H1 (cell line): ENCODE measurements around the gene SMC2. TPM values are rescaled to one million over a fixed set of nuclear protein-coding genes. Genes with fewer than 3 reads are reported as not detected.

ENCODE experiments used
- CTCF ChIA-PET: fragments of 300-600 bp; sonication (Branson Sonifier 250); formaldehyde crosslinking; loops from one replicate; lab custom pipeline; 2021; ENCODE audit not compliant: partially characterized antibody; lab: Charles Lee
- POLR2A ChIA-PET: fragments of 300-600 bp; sonication (Branson Sonifier 250); formaldehyde crosslinking; loops from one replicate; lab custom pipeline; 2021; ENCODE audit warnings: inconsistent platforms; ENCODE audit not compliant: partially characterized antibody; lab: Charles Lee
- DNase-seq, 2 experiments: peaks; one replicate each; pipeline versions ENCODE4 v3.0.0 to v3.0.0-alpha.2; 2010 to 2022; ENCODE audit warnings: low spot score in 2 of 2, low read depth in 1 of 2, mixed read lengths in 1 of 2
- FAIRE-seq: peaks from 2 replicates; lab custom pipeline; 2011; peaks lifted over from hg19 to GRCh38; lab: Jason Lieb, UNC
- H2AFZ ChIP-seq: 2 replicates; pipeline ENCODE4 v1.8.1; 2012; ENCODE audit warnings: low read length, inconsistent platforms
- H2AK5ac ChIP-seq: 2 replicates; pipeline ENCODE4 v1.6.1; 2013; ENCODE audit warnings: low read depth, low read length
- H2BK120ac ChIP-seq: replicated peaks from 2 replicates; pipeline ENCODE3; 2013; ENCODE audit warnings: low read depth, low read length, inconsistent platforms
- H2BK12ac ChIP-seq: 2 replicates; pipeline ENCODE4 v1.6.1; 2013; ENCODE audit warnings: low read depth, low read length
- H2BK15ac ChIP-seq: 2 replicates; pipeline ENCODE4 v1.6.1; 2013; ENCODE audit warnings: low read length
- H2BK20ac ChIP-seq: 2 replicates; pipeline ENCODE4 v1.6.1; 2013; ENCODE audit warnings: low read length
- H2BK5ac ChIP-seq: 2 replicates; pipeline ENCODE4 v1.6.1; 2013; ENCODE audit warnings: low read depth, low read length
- H3K14ac ChIP-seq: 2 replicates; pipeline ENCODE4 v1.6.1; 2013; ENCODE audit warnings: inconsistent platforms; ENCODE audit not compliant: insufficient read length
- H3K18ac ChIP-seq: 2 replicates; pipeline ENCODE4 v1.6.1; 2013; ENCODE audit warnings: low read length; ENCODE audit errors: extremely low read depth
- H3K23ac ChIP-seq: 2 replicates; pipeline ENCODE4 v1.6.1; 2013; ENCODE audit warnings: inconsistent platforms; ENCODE audit not compliant: insufficient read length
- H3K23me2 ChIP-seq: 2 replicates; pipeline ENCODE4 v1.6.1; 2013; ENCODE audit warnings: low read depth, low read length
- H3K27ac ChIP-seq: 2 replicates; pipeline ENCODE4 v1.6.1; 2011; ENCODE audit warnings: low read depth, low read length, inconsistent platforms
- H3K27me3 ChIP-seq, 4 experiments: replicated peaks in 1 of 4; 1 replicate in 1 of 4; 2 replicates in 3 of 4; pipeline versions ENCODE4 v1.6.1 to v1.8.1; 2011 to 2013; ENCODE audit warnings: low read length in 3 of 4, mild to moderate bottlenecking in 3 of 4, inconsistent platforms in 2 of 4, mixed read lengths in 2 of 4, moderate library complexity in 1 of 4; ENCODE audit not compliant: control insufficient read depth in 3 of 4, insufficient read depth in 3 of 4; ENCODE audit errors: extremely low read depth in 1 of 4
- H3K36me3 ChIP-seq, 4 experiments: 2 replicates each; pipeline versions ENCODE4 v1.6.1 to v1.8.1; 2011 to 2013; ENCODE audit warnings: mild to moderate bottlenecking in 4 of 4, low read length in 3 of 4, moderate library complexity in 2 of 4, control low read depth in 1 of 4, inconsistent platforms in 1 of 4; ENCODE audit not compliant: insufficient read depth in 4 of 4, control insufficient read depth in 2 of 4
- H3K4ac ChIP-seq: replicated peaks from 2 replicates; pipeline ENCODE3; 2013; ENCODE audit warnings: low read length, low read depth, mixed read lengths, inconsistent platforms; ENCODE audit not compliant: insufficient read length
- H3K4me1 ChIP-seq, 4 experiments: replicated peaks in 1 of 4; 1 replicate in 1 of 4; 2 replicates in 3 of 4; pipeline versions ENCODE4 v1.6.1 to v1.8.1; 2011 to 2013; ENCODE audit warnings: low read length in 3 of 4, inconsistent platforms in 2 of 4, mixed read lengths in 1 of 4; ENCODE audit not compliant: insufficient read depth in 4 of 4, control insufficient read depth in 3 of 4
- H3K4me2 ChIP-seq, 2 experiments: 2 replicates each; pipeline versions ENCODE4 v1.6.1 to v1.8.1; 2011 to 2013; ENCODE audit warnings: low read depth in 2 of 2, low read length in 2 of 2, control low read depth in 1 of 2, inconsistent platforms in 1 of 2, mild to moderate bottlenecking in 1 of 2; ENCODE audit not compliant: insufficient read depth in 1 of 2
- H3K4me3 ChIP-seq, 4 experiments: fragments of 200-600, 300-600 bp in 1 of 4; sonication (generic), shearing (Covaris generic), sonication (Bioruptor Twin) in 1 of 4; 2 replicates each; pipeline versions ENCODE4 v1.5.1 to v1.8.1; 2011 to 2016; ENCODE audit warnings: low read length in 4 of 4, low read depth in 3 of 4, control low read depth in 2 of 4, inconsistent platforms in 2 of 4, mild to moderate bottlenecking in 2 of 4, mixed read lengths in 1 of 4, moderate library complexity in 1 of 4; ENCODE audit not compliant: insufficient read depth in 2 of 4; ENCODE audit errors: extremely low read depth in 1 of 4
- H3K56ac ChIP-seq: replicated peaks from 2 replicates; pipeline ENCODE3; 2013; ENCODE audit warnings: low read depth, mild to moderate bottlenecking, mixed read lengths, low read length, inconsistent platforms; ENCODE audit not compliant: insufficient read length
- H3K79me1 ChIP-seq: 2 replicates; pipeline ENCODE4 v1.6.1; 2013; ENCODE audit warnings: low read depth, low read length, control low read depth
- H3K79me2 ChIP-seq, 2 experiments: 2 replicates each; pipeline versions ENCODE4 v1.6.1 to v1.8.1; 2012 to 2013; ENCODE audit warnings: low read length in 2 of 2, mild to moderate bottlenecking in 2 of 2, inconsistent platforms in 1 of 2; ENCODE audit not compliant: insufficient read depth in 2 of 2, control insufficient read depth in 1 of 2
- H3K9ac ChIP-seq, 4 experiments: replicated peaks in 1 of 4; 1 replicate in 1 of 4; 2 replicates in 3 of 4; pipeline versions ENCODE4 v1.6.1 to v1.8.1; 2011 to 2013; ENCODE audit warnings: low read depth in 3 of 4, low read length in 3 of 4, control low read depth in 2 of 4, mild to moderate bottlenecking in 2 of 4, moderate library complexity in 2 of 4, inconsistent platforms in 1 of 4; ENCODE audit errors: extremely low read depth in 1 of 4
- H3K9me3 ChIP-seq, 2 experiments: 2 replicates each; pipeline versions ENCODE4 v1.6.1 to v1.8.1; 2012 to 2013; ENCODE audit warnings: mild to moderate bottlenecking in 2 of 2, moderate library complexity in 2 of 2, control low read depth in 1 of 2, inconsistent platforms in 1 of 2, low read depth in 1 of 2, low read length in 1 of 2, mixed read lengths in 1 of 2; ENCODE audit not compliant: insufficient read depth in 2 of 2
- H4K20me1 ChIP-seq, 2 experiments: replicated peaks in 1 of 2; 2 replicates each; pipeline versions ENCODE3 to v1.8.1; 2011 to 2013; ENCODE audit warnings: inconsistent platforms in 2 of 2, low read length in 2 of 2, mild to moderate bottlenecking in 1 of 2; ENCODE audit not compliant: insufficient read depth in 2 of 2, control insufficient read depth in 1 of 2
- H4K5ac ChIP-seq: 2 replicates; pipeline ENCODE4 v1.6.1; 2013; ENCODE audit warnings: low read length, low read depth, mixed read lengths, inconsistent platforms; ENCODE audit not compliant: insufficient read length
- H4K8ac ChIP-seq: 2 replicates; pipeline ENCODE4 v1.8.0; 2013; ENCODE audit warnings: mild to moderate bottlenecking, moderate library complexity, low read length, inconsistent platforms; ENCODE audit not compliant: insufficient read depth; ENCODE audit errors: extremely low read depth
- H4K91ac ChIP-seq: replicated peaks from 2 replicates; pipeline ENCODE3; 2013; ENCODE audit warnings: low read length, mixed read lengths, inconsistent platforms; ENCODE audit not compliant: insufficient read length
- CEBPB ChIP-seq: IDR thresholded peaks from 2 replicates; pipeline ENCODE4 v1.6.1; 2012; ENCODE audit warnings: low read depth, low read length
- E2F6 ChIP-seq: IDR thresholded peaks from 2 replicates; pipeline ENCODE4 v1.6.1; 2012; ENCODE audit warnings: inconsistent platforms
- KDM4A ChIP-seq: IDR thresholded peaks from one replicate; pipeline ENCODE4 v1.7.1; 2012; ENCODE audit warnings: low read depth, mild to moderate bottlenecking, moderate library complexity, low read length, inconsistent platforms; ENCODE audit not compliant: severe bottlenecking
- NRF1 ChIP-seq: IDR thresholded peaks from 2 replicates; pipeline ENCODE4 v1.6.1; 2011; ENCODE audit warnings: mild to moderate bottlenecking, low read depth, low read length, improper control_type of control experiment
- PHF8 ChIP-seq: fragments of 200-600 bp; sonication (generic); conservative IDR thresholded peaks from 2 replicates; pipeline ENCODE4 v1.7.1; 2012; ENCODE audit warnings: low read depth, mild to moderate bottlenecking, inconsistent platforms, low read length, moderate library complexity
- SP4 ChIP-seq: IDR thresholded peaks from 2 replicates; pipeline ENCODE4 v1.6.1; 2012; ENCODE audit warnings: low read length, inconsistent platforms
- TAF7 ChIP-seq: optimal IDR thresholded peaks from 2 replicates; pipeline ENCODE3; 2011; ENCODE audit warnings: low read depth, mild to moderate bottlenecking, inconsistent platforms, low read length, moderate library complexity, borderline replicate concordance
- WGBS, 2 experiments: shearing (Covaris generic) in 1 of 2; methylation state at CpG; one replicate each; pipeline versions ENCODE4 v1.1.6 to v1.1.7; 2013 to 2015; ENCODE audit warnings: low lambda C conversion rate in 2 of 2, mixed read lengths in 2 of 2, inconsistent platforms in 1 of 2, low coverage in 1 of 2, missing lambda C conversion rate in 1 of 2; ENCODE audit not compliant: insufficient replicate concordance in 2 of 2, insufficient coverage in 1 of 2, insufficient read length in 1 of 2; ENCODE audit errors: extremely low coverage in 1 of 2, missing lambda C conversion rate in 1 of 2; 5-methylcytosine and 5-hydroxymethylcytosine counted together
- long read RNA-seq, 2 experiments: library from RNA in 1 of 2; library from capped mRNA in 1 of 2; stranded (forward); transcript quantifications; one replicate each; pipeline ENCODE4 v2.0.0, GENCODE V29; 2021; ENCODE audit warnings: inconsistent platforms in 1 of 2
- polyA minus RNA-seq, 3 experiments: library from RNA; depleted of rRNA, polyadenylated mRNA; stranded (reverse); fragments of >200 nt; gene quantifications; 1 replicate in 2 of 3; 2 replicates in 1 of 3; pipeline ENCODE4 v1.2.3, GENCODE V29; 2011
- polyA plus RNA-seq, 7 experiments: library from polyadenylated mRNA; depleted of rRNA in 3 of 7; stranded (reverse) in 5 of 7; unstranded in 2 of 7; fragments of >200 nt in 5 of 7; fragments of 200-250 nt in 2 of 7; gene quantifications; 1 replicate in 5 of 7; 2 replicates in 1 of 7; 4 replicates in 1 of 7; pipeline versions ENCODE4 v1.2.1 to v1.2.3, GENCODE V29; 2011 to 2013; ENCODE audit warnings: missing spikeins in 2 of 7, mixed read lengths in 2 of 7
- total RNA-seq: library from RNA; stranded (reverse); fragmentation: NEBNext Ultra II Directional; extraction: Animal tissue kit (Norgen Biotek cat#: 25700); gene quantifications from 2 replicates; pipeline ENCODE4 v1.2.1, GENCODE V29; 2021

Gene SMC2
- total RNA-seq (37.7 and 39.8 TPM in 2 replicates), polyA plus RNA-seq (2011; rRNA removed) (4.2 and 7.5 TPM in 2 replicates), polyA minus RNA-seq (2011; rRNA and poly(A)+ RNA removed) (14.6 and 21.4 TPM in 2 replicates)
- 10.7 TPM for polyA plus RNA-seq (2011; cell fraction: cytosol; rRNA removed)
- 4.6 TPM for polyA plus RNA-seq (2011; cell fraction: nucleus; rRNA removed)
- polyA plus RNA-seq (2012, experiment 1 of 2) = 13.9 to 29.8 TPM (median 18.8 TPM) in 4 replicates
- 1.5 TPM for polyA plus RNA-seq (2012, experiment 2 of 2)
- 52.1 TPM for polyA plus RNA-seq (2013, experiment 1 of 2)
- polyA plus RNA-seq (2013, experiment 2 of 2) = 55.1 TPM
- polyA minus RNA-seq (2011; cell fraction: cytosol; rRNA and poly(A)+ RNA removed) = 12.9 TPM
- polyA minus RNA-seq (2011; cell fraction: nucleus; rRNA and poly(A)+ RNA removed) = 16.7 TPM
- long read RNA-seq, experiment 1, full-length matches to known transcripts = 3 of 37 reads
- long read RNA-seq, experiment 1, partial matches to known transcripts = 18 of 37 reads
- long read RNA-seq, experiment 1, other reads (novel, unspliced or antisense) = 16 of 37 reads
- long read RNA-seq, experiment 2, full-length matches to known transcripts = 3 of 65 reads
- long read RNA-seq, experiment 2, partial matches to known transcripts = 38 of 65 reads
- long read RNA-seq, experiment 2, other reads (novel, unspliced or antisense) = 24 of 65 reads

- peaks cover 0 to 49% of the 10 kb centered on the region in 2 experiments; a peak in 3 of 4 replicates for H3K79me2 ChIP-seq
- H4K91ac ChIP-seq = peak within 1 kb of the TSS; percentile 95
- peak within 1 kb of the TSS; percentile 84 to 98 (median 86) for H3K4me3 ChIP-seq
- peaks cover 8% of the 10 kb centered on the region; the same call in 1 of the 2 replicates for H3K23me2 ChIP-seq
- no peaks in the 10 kb centered on the region for H3K9me3 ChIP-seq
- DNase-seq (peak; percentile 58 to 94), FAIRE-seq (no peak)
- H3K18ac ChIP-seq = peak within 1 kb of the TSS; percentile 99
- no peak within 1 kb of the TSS for H2BK20ac ChIP-seq
- peak within 1 kb of the TSS; percentile 98 for H4K5ac ChIP-seq
- H3K27me3 ChIP-seq = no peaks in the 10 kb centered on the region
- H3K4me1 ChIP-seq = peaks cover 0 to 8% (median 2%) of the 10 kb centered on the region in 4 experiments; a peak in 3 of 7 replicates
- H3K4ac ChIP-seq = peak within 1 kb of the TSS; percentile 54
- peak within 1 kb of the TSS; percentile 96 for H2AFZ ChIP-seq
- H3K4me2 ChIP-seq = peak within 1 kb of the TSS; percentile 74 to 85
- peak within 1 kb of the TSS; percentile 85 to 97 (median 94) for H3K9ac ChIP-seq
- 0 out of 2 replicates have a peak, but pooled peaks cover 3% of the 10 kb centered on the region for H3K79me1 ChIP-seq
- H2BK12ac ChIP-seq = peak within 1 kb of the TSS; percentile 63; the same call in 1 of the 2 replicates
- CTCF ChIA-PET = no interaction called here
- 1% methylated on average over 54 of the region's 58 CpGs; no CpG with 5 or more reads in 1 of the 2 experiments for WGBS, 2 experiments
- peak within 1 kb of the TSS; percentile 96 for H2BK5ac ChIP-seq
- peak within 1 kb of the TSS; percentile 92 for H2BK120ac ChIP-seq
- no peak within 1 kb of the TSS for H3K14ac ChIP-seq
- POLR2A ChIA-PET = interaction anchor here (0.6 to 2.6 kb wide), 13 partner anchors 9 to 1180 kb away, joined by 3 to 15 read pairs (median 3); no protein-coding TSS in a partner anchor
- no peak within 1 kb of the TSS for H3K23ac ChIP-seq
- peak within 1 kb of the TSS; percentile 99 for H4K8ac ChIP-seq
- peak within 1 kb of the TSS; percentile 94 for H3K27ac ChIP-seq
- H4K20me1 ChIP-seq = no peaks in the 10 kb centered on the region
- H3K56ac ChIP-seq = peak within 1 kb of the TSS; percentile 96
- H2BK15ac ChIP-seq = 0 out of 2 replicates have a peak within 1 kb of the TSS, but pooled peaks have one; percentile 95
- H2AK5ac ChIP-seq = no peak within 1 kb of the TSS
- H3K36me3 ChIP-seq = no peaks in the 10 kb centered on the region; a peak in 1 of 8 replicates
- peak; percentile 90 for TF ChIP-seq PHF8
- TF ChIP-seq TAF7 = peak; percentile 92
- TF ChIP-seq E2F6 = peak; percentile 25; the same call in 1 of the 2 replicates
- peak; percentile 99 for TF ChIP-seq SP4
- no peak for TF ChIP-seq CEBPB
- TF ChIP-seq NRF1 = no peak
- TF ChIP-seq KDM4A = peak; percentile 50
These were observed at the start of gene SMC2 for GRCh38 chr9:104093647-104094533. TSS of gene SMC2 (plus strand) at chr9:104094309. CDS start at chr9:104095385, 1,076 bp downstream.
